MM.1S (cell line): ENCODE results near the gene ETNPPL.

Experiments
- DNase-seq: peaks from one replicate; pipeline ENCODE4 v3.0.0-alpha.2; 2015
- H2AFZ ChIP-seq: fragments of 300-600 bp; sonication (generic); 2 replicates; pipeline ENCODE4 v1.6.0; 2016; ENCODE audit warnings: antibody characterized with exemption, low read length
- H3F3A ChIP-seq: fragments of 300-600 bp; sonication (generic); 2 replicates; pipeline ENCODE4 v1.6.1; 2016; ENCODE audit warnings: mild to moderate bottlenecking, antibody characterized with exemption, low read length, moderate library complexity, mixed read lengths; ENCODE audit not compliant: insufficient read depth
- H3K27ac ChIP-seq: fragments of 300-600 bp; sonication (generic); 2 replicates; pipeline ENCODE4 v1.5.1; 2016; ENCODE audit warnings: mild to moderate bottlenecking, low read length
- H3K27me3 ChIP-seq: fragments of 300-600 bp; sonication (generic); replicated peaks from 2 replicates; pipeline ENCODE4 v1.6.0; 2016; ENCODE audit warnings: low read length; ENCODE audit not compliant: insufficient read depth
- H3K36me3 ChIP-seq: fragments of 300-600 bp; sonication (generic); replicated peaks from 2 replicates; pipeline ENCODE4 v1.6.1; 2016; ENCODE audit warnings: mild to moderate bottlenecking, low read length, mixed read lengths; ENCODE audit not compliant: insufficient read depth
- H3K4me1 ChIP-seq: fragments of 300-600 bp; sonication (generic); 2 replicates; pipeline ENCODE4 v1.6.1; 2016; ENCODE audit warnings: low read length, mixed read lengths
- H3K4me2 ChIP-seq: fragments of 300-600 bp; sonication (generic); 2 replicates; pipeline ENCODE4 v1.6.0; 2016; ENCODE audit warnings: low read depth, low read length
- H3K4me3 ChIP-seq: fragments of 300-600 bp; sonication (generic); 2 replicates; pipeline ENCODE4 v1.5.1; 2016; ENCODE audit warnings: low read length, mixed read lengths
- H3K79me2 ChIP-seq: fragments of 300-600 bp; sonication (generic); 2 replicates; pipeline ENCODE4 v1.6.1; 2016; ENCODE audit warnings: mixed run types, low read length, mixed read lengths
- H3K9ac ChIP-seq: fragments of 300-600 bp; sonication (generic); 2 replicates; pipeline ENCODE4 v1.6.1; 2016; ENCODE audit warnings: low read length, mixed read lengths
- H3K9me2 ChIP-seq: fragments of 300-600 bp; sonication (generic); replicated peaks from 2 replicates; pipeline ENCODE4 v1.6.1; 2016; ENCODE audit warnings: mild to moderate bottlenecking, low read length, mixed read lengths; ENCODE audit not compliant: insufficient read depth
- H3K9me3 ChIP-seq: fragments of 300-600 bp; sonication (generic); replicated peaks from 2 replicates; pipeline ENCODE4 v1.6.1; 2016; ENCODE audit warnings: mild to moderate bottlenecking, low read length, mixed read lengths; ENCODE audit not compliant: insufficient read depth
- H4K20me1 ChIP-seq: fragments of 300-600 bp; sonication (generic); 2 replicates; pipeline ENCODE4 v1.6.1; 2016; ENCODE audit warnings: mild to moderate bottlenecking, low read length, moderate library complexity, mixed read lengths; ENCODE audit not compliant: insufficient read depth
- EZH2 ChIP-seq: fragments of 300-600 bp; sonication (generic); optimal IDR thresholded peaks from 2 replicates; pipeline ENCODE3; 2017; ENCODE audit warnings: low read depth, mild to moderate bottlenecking, antibody characterized with exemption, low read length, mixed read lengths
- EZH2phosphoT487 ChIP-seq: fragments of 300-600 bp; sonication (generic); IDR thresholded peaks from 2 replicates; pipeline ENCODE4 v1.6.1; 2018; ENCODE audit warnings: antibody characterized with exemption, low read length
- TF ChIP-seq, protein P1 (sequence below): fragments of 300-600 bp; sonication (generic); IDR thresholded peaks from 2 replicates; pipeline ENCODE4 v1.5.1; 2016; ENCODE audit warnings: antibody characterized with exemption, low read length, mixed read lengths

Gene ETNPPL

DNA sequence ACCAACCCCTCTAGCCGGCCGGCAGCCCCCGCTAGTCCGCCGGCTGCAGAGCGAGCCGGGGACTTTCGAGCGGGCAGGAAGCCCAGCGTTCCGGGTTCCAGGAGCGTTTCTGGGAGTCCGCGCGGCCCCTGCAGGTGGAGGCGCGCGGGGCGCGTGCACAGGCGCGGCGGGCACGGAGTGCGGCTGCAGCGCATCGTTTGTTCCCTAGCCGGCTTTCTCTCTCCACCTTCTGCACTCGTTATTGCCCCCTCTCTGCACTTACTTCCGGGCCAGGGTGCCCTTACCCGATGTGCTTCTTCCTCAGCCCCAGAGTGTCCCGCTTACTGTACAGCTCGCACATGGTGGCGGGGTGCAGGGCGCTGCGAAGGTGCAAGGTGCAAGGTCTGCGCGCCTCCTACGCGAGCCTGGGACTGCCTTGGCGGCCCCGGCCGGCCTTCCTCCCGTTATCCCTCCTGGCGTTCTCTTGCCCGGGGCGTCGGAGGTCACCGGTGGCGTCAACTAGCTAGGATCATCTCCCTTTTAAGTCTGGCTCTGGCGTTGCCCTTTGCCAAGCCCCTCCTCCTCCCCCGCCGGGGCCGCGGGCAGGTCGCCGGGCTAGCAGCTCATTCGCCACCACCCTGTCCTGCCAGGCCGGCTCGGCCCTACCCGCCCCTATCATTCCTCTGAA, at the start of gene ETNPPL:
ETNPPL (minus strand) TSS at position 495 of the 667 bp plus-strand sequence; CDS start at position 340, 155 bp downstream.
- Histone ChIP-seq H3K4me2 (peak within 1 kb of the TSS; percentile 92), H3K9ac (peak within 1 kb of the TSS; percentile 27; the same call in 1 of the 2 replicates), H3K27ac (no peak within 1 kb of the TSS), H3K9me3 (no peaks in the 10 kb centered on the region), H2AFZ (peak within 1 kb of the TSS; percentile 97), H3K27me3 (no peaks in the 10 kb centered on the region), H3F3A (no peaks in the 10 kb centered on the region), H3K79me2 (no peaks in the 10 kb centered on the region), H3K4me1 (no peaks in the 10 kb centered on the region), H3K36me3 (no peaks in the 10 kb centered on the region), H4K20me1 (no peaks in the 10 kb centered on the region), H3K9me2 (no peaks in the 10 kb centered on the region), H3K4me3 (peak within 1 kb of the TSS; percentile 91)
- DNase-seq, result peak; percentile 47
- TF ChIP-seq EZH2phosphoT487, result no peak
- TF ChIP-seq EZH2, result no peak
- TF ChIP-seq, protein P1, sequence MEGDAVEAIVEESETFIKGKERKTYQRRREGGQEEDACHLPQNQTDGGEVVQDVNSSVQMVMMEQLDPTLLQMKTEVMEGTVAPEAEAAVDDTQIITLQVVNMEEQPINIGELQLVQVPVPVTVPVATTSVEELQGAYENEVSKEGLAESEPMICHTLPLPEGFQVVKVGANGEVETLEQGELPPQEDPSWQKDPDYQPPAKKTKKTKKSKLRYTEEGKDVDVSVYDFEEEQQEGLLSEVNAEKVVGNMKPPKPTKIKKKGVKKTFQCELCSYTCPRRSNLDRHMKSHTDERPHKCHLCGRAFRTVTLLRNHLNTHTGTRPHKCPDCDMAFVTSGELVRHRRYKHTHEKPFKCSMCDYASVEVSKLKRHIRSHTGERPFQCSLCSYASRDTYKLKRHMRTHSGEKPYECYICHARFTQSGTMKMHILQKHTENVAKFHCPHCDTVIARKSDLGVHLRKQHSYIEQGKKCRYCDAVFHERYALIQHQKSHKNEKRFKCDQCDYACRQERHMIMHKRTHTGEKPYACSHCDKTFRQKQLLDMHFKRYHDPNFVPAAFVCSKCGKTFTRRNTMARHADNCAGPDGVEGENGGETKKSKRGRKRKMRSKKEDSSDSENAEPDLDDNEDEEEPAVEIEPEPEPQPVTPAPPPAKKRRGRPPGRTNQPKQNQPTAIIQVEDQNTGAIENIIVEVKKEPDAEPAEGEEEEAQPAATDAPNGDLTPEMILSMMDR, result no peak; the same call in 1 of the 2 replicates

GRCh38 chr4:108811486-108811885, 48.6 kb upstream of the ETNPPL start:
- H3K4me1 ChIP-seq, result peaks cover 5% of the 10 kb centered on the region; the same call in 1 of the 2 replicates
- DNase-seq, result no peak
- H3K9me3 ChIP-seq, result no peaks in the 10 kb centered on the region
- H3K9ac ChIP-seq, result no peak overlapping the region
- no peaks in the 10 kb centered on the region for H3K79me2 ChIP-seq
- no peaks in the 10 kb centered on the region for H3K9me2 ChIP-seq
- no peak overlapping the region for H3K27ac ChIP-seq
- H3K36me3 ChIP-seq, result no peaks in the 10 kb centered on the region
- H3K4me3 ChIP-seq, result no peak overlapping the region
- H3F3A ChIP-seq, result no peaks in the 10 kb centered on the region
- no peak overlapping the region for H2AFZ ChIP-seq
- no peaks in the 10 kb centered on the region for H4K20me1 ChIP-seq
- TF ChIP-seq EZH2phosphoT487 (no peak), EZH2 (no peak)
- TF ChIP-seq, protein P1, result no peak
- no peaks in the 10 kb centered on the region for H3K27me3 ChIP-seq
- H3K4me2 ChIP-seq, result no peak overlapping the region

DNA sequence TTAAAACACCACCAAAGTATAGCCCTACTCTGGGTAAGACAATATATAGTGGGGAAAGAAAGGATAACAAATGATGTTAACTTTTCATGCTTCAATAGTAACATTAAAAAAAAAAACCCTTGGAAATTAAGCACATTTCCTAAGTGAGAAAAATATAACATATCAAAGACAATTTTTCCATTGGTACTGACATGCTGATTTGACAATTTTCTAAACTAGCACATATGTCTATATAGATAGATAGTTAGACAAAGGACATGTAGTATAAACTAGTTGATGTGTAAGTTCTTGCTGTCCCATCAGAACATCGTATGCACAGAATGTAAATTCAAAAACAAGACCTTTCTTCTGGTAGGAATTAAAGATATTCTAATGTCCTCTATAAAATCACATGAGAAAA, 47.2 kb upstream of the ETNPPL start:
- Histone ChIP-seq H3K9ac (no peak overlapping the region), H3K27ac (no peak overlapping the region), H2AFZ (no peak overlapping the region), H3K4me2 (no peak overlapping the region), H3K4me3 (no peak overlapping the region), H3F3A (no peaks in the 10 kb centered on the region), H3K9me3 (no peaks in the 10 kb centered on the region), H3K79me2 (no peaks in the 10 kb centered on the region), H3K9me2 (no peaks in the 10 kb centered on the region), H3K4me1 (peaks cover 5% of the 10 kb centered on the region; the same call in 1 of the 2 replicates), H3K27me3 (no peaks in the 10 kb centered on the region), H4K20me1 (no peaks in the 10 kb centered on the region), H3K36me3 (no peaks in the 10 kb centered on the region)
- no peak for DNase-seq
- TF ChIP-seq EZH2 (no peak), EZH2phosphoT487 (no peak)
- TF ChIP-seq, protein P1, result no peak
